Measurements from ENCODE around the gene TOR4A.

The TOR4A gene

GRCh38 chr9:137277329-137278041 is at the start of gene TOR4A:
TOR4A (plus strand) TSS chr9:137277726; CDS start chr9:137278690, 964 bp downstream.
- no peak for DNase-seq (ENCODE audit: low read depth)

GRCh38 chr9:137227853-137228505 is 49.5 kb upstream of the TOR4A start:
- DNase-seq (ENCODE audit: low read depth), result no peak

- DNase-seq (ENCODE audit: low read depth), result no peak
Observed at GRCh38 chr9:137228506-137228967, 49.0 kb upstream of the TOR4A start.

- no peak for DNase-seq (ENCODE audit: low read depth)
Observed at GRCh38 chr9:137228968-137229896, 48.3 kb upstream of the TOR4A start.

GRCh38 chr9:137229903-137230704 is 47.4 kb upstream of the TOR4A start:
- DNase-seq (ENCODE audit: low read depth), result no peak

- no peak for DNase-seq (ENCODE audit: low read depth)
Observed at GRCh38 chr9:137230705-137231371, 46.7 kb upstream of the TOR4A start, which contains the start of gene SLC34A3. SLC34A3 (plus strand) TSS chr9:137230901; CDS start chr9:137231703, 802 bp downstream.

GRCh38 chr9:137231372-137232039 is 46.0 kb upstream of the TOR4A start:
- DNase-seq (ENCODE audit: low read depth), result no peak

- DNase-seq (ENCODE audit: low read depth), result no peak
Observed at GRCh38 chr9:137232101-137232500, 45.4 kb upstream of the TOR4A start.

- DNase-seq (ENCODE audit: low read depth), result no peak
Observed at GRCh38 chr9:137232510-137232909, 45.0 kb upstream of the TOR4A start.

GRCh38 chr9:137233143-137233980 is 44.2 kb upstream of the TOR4A start:
- DNase-seq (ENCODE audit: low read depth), result no peak

- no peak for DNase-seq (ENCODE audit: low read depth)
Observed at GRCh38 chr9:137234055-137234697, 43.4 kb upstream of the TOR4A start.

GRCh38 chr9:137234758-137235423 is 42.6 kb upstream of the TOR4A start:
- DNase-seq (ENCODE audit: low read depth), result no peak

- DNase-seq (ENCODE audit: low read depth), result no peak
Observed at GRCh38 chr9:137235424-137236237, 41.9 kb upstream of the TOR4A start.

- peak; percentile 40 for DNase-seq (ENCODE audit: low read depth)
Observed at GRCh38 chr9:137236238-137236935, 41.1 kb upstream of the TOR4A start.

- DNase-seq (ENCODE audit: low read depth), result no peak
Observed at GRCh38 chr9:137236936-137237421, 40.5 kb upstream of the TOR4A start.
